Erythroblast (primary cell): ENCODE data around the gene CACNA1E.

Experiments
- GATA1 ChIP-seq: IDR thresholded peaks from 2 replicates; pipeline ENCODE4 v1.6.1; 2011; ENCODE audit warnings: low read depth, mild to moderate bottlenecking, control low read depth, low read length, moderate library complexity
- POLR2A ChIP-seq: IDR thresholded peaks from 2 replicates; pipeline ENCODE4 v1.6.1; 2011; ENCODE audit warnings: mild to moderate bottlenecking, low read length

GRCh38 chr1:181556631-181557030 is 73.3 kb downstream of the CACNA1E start:
- TF ChIP-seq POLR2A (no peak), GATA1 (no peak)
